Endothelial cell of hepatic sinusoid (primary cell): Measurements from ENCODE around the gene NFATC1.

Experiments
- in situ Hi-C: cut with HindIII; loops from 2 replicates; pipeline ENCODE4 v1.10.0; 2017; ENCODE audit warnings: low sequenced_read_pairs

Gene NFATC1

DNA sequence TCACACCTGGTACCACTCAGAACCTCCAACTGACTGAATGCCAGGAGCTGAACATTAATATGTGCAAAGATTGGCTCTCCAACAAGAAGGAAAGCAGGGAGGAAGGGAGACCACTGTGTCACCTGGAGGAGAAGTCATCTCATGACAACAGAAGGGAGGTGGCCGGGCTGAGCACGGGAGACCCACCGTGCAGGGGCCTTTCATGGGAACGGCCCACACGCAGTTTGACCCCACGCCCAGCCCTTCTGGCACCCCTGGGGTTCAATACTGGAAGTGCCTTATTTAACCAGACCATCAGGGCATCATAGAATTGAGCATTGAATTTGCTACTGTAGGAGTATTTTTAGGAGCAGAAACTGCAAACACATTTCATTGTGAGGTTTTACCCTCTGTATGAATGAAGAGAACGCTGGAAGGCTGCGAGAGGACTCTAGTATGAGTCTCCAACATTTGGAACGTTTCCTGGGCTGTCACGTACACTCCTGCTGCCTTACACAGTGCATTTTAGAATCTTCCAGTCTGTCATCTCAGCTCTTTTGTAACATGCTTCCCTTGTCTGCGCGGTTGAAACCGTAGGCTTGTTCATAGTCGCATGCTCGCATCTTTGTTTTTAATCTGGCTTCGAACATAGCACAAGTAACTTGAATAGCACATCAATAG lies 132.1 kb downstream of the NFATC1 start:
- in situ Hi-C loops: no loop called here

DNA sequence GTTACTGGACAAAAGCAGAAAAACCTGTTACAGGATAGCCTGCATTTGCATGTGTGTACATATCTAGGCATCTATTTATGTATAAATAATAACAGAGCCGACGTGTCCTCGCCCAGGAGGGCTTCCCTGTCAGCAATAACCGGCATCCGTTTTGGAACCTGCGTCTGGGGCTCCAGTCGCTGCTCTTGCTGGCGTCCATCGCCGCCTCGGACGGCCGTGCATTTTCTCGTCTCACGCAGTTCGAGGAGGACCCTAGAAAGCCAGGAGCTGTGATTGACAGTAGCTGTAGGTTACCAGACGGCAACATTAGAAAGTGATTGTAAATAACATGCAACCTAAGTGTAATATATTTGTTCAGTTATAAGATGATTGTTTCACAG lies 132.6 kb downstream of the NFATC1 start:
- in situ Hi-C loops: no loop called here

DNA sequence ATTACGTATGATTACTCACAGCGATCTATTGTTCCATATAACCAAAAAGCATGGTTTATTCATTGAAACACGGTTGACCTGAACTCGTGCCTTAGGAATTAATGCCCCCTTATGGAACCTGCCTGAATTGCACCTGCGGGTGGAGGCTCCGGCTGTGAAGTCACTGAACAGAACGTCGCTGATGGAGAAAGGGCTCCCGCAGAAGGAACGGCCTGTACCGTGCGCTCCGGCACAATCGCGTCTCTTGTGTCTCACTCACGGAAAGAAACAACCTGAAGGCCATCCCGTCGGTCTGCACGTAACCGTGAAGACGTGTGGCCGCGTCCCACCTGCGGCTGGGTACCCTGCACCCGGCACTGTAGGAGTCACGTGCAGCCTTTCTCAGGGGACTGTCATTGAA lies 133.1 kb downstream of the NFATC1 start:
- in situ Hi-C loops: no loop called here

GRCh38 chr18:79529296-79529695 lies 133.6 kb downstream of the NFATC1 start:
- in situ Hi-C loops: no loop called here

DNA sequence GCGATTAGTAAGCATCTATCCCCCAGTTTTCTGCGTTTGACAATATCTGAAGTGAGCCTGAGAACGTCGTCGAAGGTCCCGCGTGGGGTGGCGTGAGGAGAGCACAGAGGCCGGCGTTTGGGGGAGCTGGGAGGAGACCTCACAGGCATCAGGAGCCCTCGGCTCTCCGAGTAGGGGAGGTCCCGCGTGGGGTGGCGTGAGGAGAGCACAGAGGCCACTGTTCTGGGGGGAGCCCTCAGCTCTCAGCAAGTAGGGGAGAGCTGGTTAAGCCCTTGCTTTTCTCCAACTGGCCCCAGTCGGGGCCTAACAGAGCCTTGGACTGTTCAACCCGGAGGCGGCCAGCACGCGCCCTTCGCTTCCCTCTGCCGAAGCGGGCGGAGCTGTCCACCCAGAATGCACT lies 134.3 kb downstream of the NFATC1 start:
- in situ Hi-C loops: no loop called here

DNA sequence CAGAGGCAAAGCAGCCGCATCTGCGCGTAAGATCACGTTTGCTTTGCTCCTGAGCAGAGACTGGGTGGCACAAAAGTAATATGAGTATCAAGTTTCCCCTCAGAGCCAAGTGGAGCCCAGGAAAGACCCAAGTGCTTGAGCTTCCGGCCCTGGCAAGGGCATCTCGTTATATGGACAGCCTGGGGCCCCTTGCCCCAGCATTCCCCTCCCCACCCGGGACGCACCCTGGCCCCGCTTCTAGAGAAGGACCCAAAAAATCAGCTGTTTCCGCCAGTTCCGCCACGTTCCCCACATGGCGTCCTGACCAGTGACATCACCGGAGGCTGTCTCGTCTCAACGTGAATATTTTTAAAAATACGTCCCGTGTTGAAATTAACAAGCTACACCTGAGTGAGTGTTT lies 135.1 kb downstream of the NFATC1 start:
- in situ Hi-C loops: no loop called here

DNA sequence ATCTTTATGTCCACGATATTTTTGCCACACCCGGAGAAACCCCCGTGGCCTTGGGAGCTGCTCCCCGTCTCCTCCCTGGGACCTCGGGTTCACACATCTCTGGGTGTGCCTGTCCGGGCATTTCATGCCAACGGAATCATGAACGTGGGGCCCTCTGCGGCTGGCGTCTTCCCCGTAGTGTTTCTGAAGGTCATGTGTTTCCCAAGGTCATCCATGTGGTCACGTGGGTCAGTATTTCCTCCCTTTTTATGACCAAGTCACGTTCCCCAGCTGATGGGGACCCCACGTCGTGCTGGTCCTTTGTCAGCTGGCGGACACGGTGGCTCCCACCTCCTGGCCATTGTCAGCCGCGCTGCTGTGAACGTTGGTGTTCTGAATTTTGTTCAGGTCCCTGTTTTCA lies 135.7 kb downstream of the NFATC1 start:
- in situ Hi-C loops: no loop called here

DNA sequence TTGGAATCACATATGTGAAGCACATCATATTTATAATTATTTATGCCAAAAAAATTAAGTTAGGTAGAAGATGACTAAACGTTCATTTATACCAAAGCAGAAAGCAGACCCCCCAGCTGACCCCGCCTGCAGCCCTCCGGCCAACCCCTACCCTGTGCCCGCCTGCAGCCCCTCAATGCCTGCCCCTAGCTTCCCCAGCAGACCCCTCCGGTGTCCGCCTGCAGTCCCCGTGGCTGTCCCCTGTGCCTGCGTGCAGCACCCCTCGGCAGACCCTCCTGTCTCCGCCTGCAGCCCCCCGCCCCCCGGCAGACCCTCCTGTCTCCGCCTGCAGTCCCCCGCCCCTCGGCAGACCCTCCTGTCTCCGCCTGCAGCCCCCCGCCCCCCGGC lies 136.2 kb downstream of the NFATC1 start:
- in situ Hi-C loops: no loop called here

DNA sequence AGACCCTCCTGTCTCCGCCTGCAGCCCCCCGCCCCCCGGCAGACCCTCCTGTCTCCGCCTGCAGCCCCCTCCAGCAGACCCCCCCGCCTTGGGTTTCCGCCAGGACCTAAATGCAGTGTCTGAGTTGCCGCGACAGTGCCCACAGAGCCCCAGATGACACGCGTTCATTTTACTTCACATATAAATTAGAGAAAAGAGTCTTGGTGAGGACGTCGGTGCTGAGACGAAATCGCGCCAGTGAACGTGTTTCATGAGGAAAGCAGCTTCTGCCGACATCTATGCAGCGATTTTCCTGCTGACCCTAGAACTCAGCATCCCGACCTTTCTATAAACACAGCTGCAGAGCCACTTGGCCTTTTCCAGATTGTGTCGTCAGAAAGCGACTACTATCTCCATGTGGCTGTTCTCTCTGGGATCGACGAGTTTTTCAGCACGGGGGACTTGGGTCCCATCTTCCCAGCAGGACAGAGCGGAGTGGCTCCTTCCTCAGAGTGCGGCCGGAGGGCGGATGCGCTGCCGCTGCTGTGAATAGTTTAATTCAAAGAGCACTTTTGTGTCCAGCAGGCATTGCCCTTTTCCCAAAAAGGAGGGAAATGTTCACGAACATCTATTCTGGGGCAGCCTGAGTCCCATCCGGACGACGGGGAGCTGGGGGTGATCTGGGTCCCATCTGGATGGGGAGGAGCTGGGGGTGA lies 136.7 kb downstream of the NFATC1 start:
- in situ Hi-C loops: no loop called here

DNA sequence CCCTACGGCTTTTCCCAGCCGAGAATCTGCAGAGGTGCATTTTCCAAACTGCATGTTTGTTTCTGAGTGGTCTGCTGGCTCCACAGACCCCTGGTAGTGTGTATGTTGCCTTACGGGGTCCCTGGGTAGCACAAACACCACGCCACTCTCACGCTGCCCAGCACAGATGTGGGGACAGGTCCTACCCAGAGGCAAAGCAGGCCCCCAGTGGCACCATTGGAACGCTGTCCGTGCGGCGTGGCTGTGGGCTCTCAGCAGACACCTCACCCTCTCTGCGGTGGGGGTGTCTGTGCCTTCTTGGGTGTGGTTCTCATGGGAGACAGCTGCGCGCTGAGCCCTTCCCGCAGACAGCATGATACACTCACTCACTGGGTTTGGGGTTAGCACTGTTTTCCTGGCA lies 137.4 kb downstream of the NFATC1 start:
- in situ Hi-C loops: no loop called here

GRCh38 chr18:79533591-79533990 lies 137.9 kb downstream of the NFATC1 start:
- in situ Hi-C loops: no loop called here

DNA sequence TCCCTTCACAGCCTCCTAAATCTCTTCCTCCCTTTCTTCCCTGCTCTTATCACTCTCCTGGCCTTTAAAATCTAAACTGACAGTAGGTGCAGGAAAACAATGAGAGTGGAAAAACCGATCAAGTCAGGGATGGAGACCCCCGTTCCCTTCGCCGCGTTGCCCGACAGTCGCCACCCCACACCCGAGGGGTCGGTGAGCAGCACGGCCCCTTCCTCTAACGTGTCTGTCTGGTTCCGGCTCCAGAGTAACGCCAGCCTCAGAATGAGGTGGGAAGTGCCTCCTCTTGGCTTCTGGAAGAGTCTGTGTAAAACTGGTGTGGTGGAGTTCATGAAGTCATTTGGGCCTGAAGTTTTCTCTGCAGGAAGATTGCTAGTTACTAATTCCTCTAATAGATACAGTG lies 138.6 kb downstream of the NFATC1 start:
- in situ Hi-C loops: no loop called here

DNA sequence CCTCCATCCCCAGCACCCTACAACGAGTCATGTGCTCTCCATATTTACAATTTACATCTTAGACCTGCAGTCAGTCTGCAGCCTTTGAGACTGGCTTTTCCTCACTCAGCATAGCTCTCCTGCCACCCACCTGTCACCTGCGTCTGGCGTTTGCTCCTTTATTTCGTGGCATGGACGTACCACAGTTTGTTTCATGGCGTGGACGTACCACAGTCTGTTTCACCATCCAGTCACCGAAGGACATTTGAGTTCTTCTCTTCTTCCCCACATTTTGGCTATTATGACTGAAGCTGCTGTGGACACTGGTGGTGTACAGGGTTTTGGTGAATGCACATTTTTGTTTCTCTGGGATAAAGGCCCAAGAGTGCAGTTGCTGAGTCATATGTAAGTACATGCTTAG lies 142.0 kb downstream of the NFATC1 start:
- in situ Hi-C loops: loop anchor here (5.0 kb wide), 1 partner anchor 50 kb away; no protein-coding TSS in a partner anchor

GRCh38 chr18:79538635-79539034 lies 142.9 kb downstream of the NFATC1 start:
- in situ Hi-C loops: loop anchor here (5.0 kb wide), 1 partner anchor 49 kb away; no protein-coding TSS in a partner anchor

GRCh38 chr18:79540161-79540903 lies 144.6 kb downstream of the NFATC1 start:
- in situ Hi-C loops: no loop called here

DNA sequence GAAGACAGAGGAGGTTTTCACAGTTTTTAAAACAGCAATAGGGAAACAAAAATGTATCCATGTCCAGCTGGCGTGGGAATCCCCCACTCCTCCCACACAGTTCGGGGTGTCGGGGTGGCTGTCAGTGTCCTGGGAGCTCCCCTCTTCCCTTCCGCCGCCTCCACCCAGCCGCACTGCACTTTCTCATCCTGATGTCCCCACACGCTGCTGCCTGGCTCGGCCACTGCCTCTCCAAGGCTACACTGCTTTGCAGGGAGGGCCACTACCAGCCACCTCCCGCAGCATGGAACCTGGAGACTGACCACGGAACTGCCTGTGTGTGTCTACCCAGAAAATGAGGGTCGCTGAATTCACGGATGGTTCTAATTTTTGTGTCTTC lies 145.2 kb downstream of the NFATC1 start:
- in situ Hi-C loops: no loop called here

GRCh38 chr18:79542213-79542612 lies 146.5 kb downstream of the NFATC1 start:
- in situ Hi-C loops: no loop called here

DNA sequence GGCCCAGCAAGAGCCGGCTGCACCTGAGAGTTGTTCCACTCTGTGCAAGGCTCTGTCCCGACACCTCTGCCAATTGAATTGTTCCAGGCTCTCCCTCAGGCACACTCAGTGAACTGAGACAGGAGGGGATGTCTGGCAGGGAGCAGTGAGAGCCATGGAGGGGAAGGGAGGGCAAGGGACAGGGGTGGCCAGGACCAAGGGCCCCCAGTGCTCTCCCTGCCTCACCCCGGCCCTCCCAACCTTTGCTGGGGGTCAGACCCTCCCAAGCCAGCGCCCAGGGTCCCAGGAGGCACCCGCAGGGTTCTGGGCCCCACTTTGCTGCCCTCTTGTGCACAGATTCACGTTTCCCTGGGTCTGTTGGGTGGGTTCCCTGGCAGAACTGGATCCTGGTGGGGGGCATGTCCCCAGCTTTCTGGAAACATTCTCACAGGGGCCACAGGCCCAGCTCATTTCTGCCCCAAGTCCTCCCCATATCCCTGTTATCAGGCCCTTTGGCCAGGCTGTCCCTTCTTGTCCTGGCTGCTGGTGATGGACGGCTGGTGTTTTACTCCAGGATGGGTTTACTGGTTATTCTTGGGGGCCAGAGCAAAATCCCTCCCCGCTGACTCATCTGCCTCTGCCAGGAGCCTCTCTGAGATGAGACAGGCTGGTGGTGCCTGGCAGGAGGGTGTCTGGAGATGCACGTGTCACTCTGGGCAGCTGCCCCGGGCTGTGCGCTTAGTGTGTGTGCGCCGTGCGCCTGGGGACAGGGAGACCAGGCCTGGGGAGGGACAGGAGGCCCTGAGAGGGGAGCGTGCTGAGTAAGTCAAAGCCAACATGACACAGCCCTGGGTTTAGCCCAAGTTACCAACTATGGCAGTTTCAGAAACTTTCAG lies 147.4 kb downstream of the NFATC1 start:
- in situ Hi-C loops: no loop called here

- in situ Hi-C loops: no loop called here
These were observed 148.2 kb downstream of the NFATC1 start for GRCh38 chr18:79543861-79544385.

GRCh38 chr18:79544386-79544963 lies 148.7 kb downstream of the NFATC1 start:
- in situ Hi-C loops: no loop called here
